IMR-90 (cell line): ENCODE data around the gene IFNA17. TPM values are rescaled to one million over a fixed set of nuclear protein-coding genes. Genes with fewer than 3 reads are reported as not detected.

Experiments used
- ATAC-seq: fragments of 200-7000 bp; cut with Tn5 transposase; 2 replicates; pipeline ENCODE4 v1.9.1; 2020; ENCODE audit warnings: low read depth, mild to moderate bottlenecking, moderate library complexity
- BruUV-seq: library from RNA; stranded (reverse); fragments of 400-500 nt; replicated peaks from 2 replicates; lab custom pipeline; 2021; lab: Mats Ljungman, UMichigan
- CTCF ChIA-PET: fragments of 300-600 bp; formaldehyde crosslinking; extraction: SDS; loops from one replicate; lab custom pipeline; 2021; ENCODE audit warnings: antibody characterized with exemption; lab: Yijun Ruan, JAX
- POLR2A ChIA-PET: fragments of 300-600 bp; sonication (Branson Sonifier 250); formaldehyde crosslinking; loops from one replicate; lab custom pipeline; 2022; ENCODE audit warnings: antibody characterized with exemption; ENCODE audit not compliant: unreplicated experiment; lab: Charles Lee
- DNase-seq: peaks from one replicate; pipeline ENCODE4 v3.0.0; 2013
- H2AFZ ChIP-seq: replicated peaks from 2 replicates; pipeline ENCODE3; 2013; ENCODE audit warnings: low read length, mild to moderate bottlenecking; ENCODE audit not compliant: poor library complexity
- H2AK5ac ChIP-seq: 2 replicates; pipeline ENCODE4 v1.6.1; 2013; ENCODE audit warnings: low read depth, low read length, inconsistent platforms
- H2AK9ac ChIP-seq: replicated peaks from 2 replicates; pipeline ENCODE3; 2013; ENCODE audit warnings: mild to moderate bottlenecking, low read depth, low read length, moderate library complexity; ENCODE audit not compliant: poor library complexity
- H2BK120ac ChIP-seq: 2 replicates; pipeline ENCODE4 v1.6.1; 2013; ENCODE audit warnings: low read depth, low read length, inconsistent platforms
- H2BK15ac ChIP-seq: 3 replicates; pipeline ENCODE4 v1.6.1; 2013; ENCODE audit warnings: low read depth, low read length, inconsistent platforms
- H2BK20ac ChIP-seq: 2 replicates; pipeline ENCODE4 v1.6.1; 2013; ENCODE audit warnings: low read depth, mild to moderate bottlenecking, inconsistent platforms, low read length, moderate library complexity
- H2BK5ac ChIP-seq: 2 replicates; pipeline ENCODE4 v1.6.1; 2013; ENCODE audit warnings: mild to moderate bottlenecking, low read depth, low read length, inconsistent platforms; ENCODE audit not compliant: poor library complexity, severe bottlenecking
- H3K14ac ChIP-seq: replicated peaks from 2 replicates; pipeline ENCODE4 v1.6.1; 2013; ENCODE audit warnings: low read depth, low read length, inconsistent platforms
- H3K18ac ChIP-seq: 2 replicates; pipeline ENCODE4 v1.6.1; 2013; ENCODE audit warnings: low read depth, low read length, control low read depth
- H3K23ac ChIP-seq: 2 replicates; pipeline ENCODE4 v1.6.1; 2013; ENCODE audit warnings: low read depth, low read length, inconsistent platforms
- H3K27ac ChIP-seq: 2 replicates; pipeline ENCODE4 v1.5.1; 2013; ENCODE audit warnings: mild to moderate bottlenecking, control low read depth, low read length; ENCODE audit not compliant: insufficient read depth
- H3K27me3 ChIP-seq: 2 replicates; pipeline ENCODE4 v1.6.1; 2013; ENCODE audit warnings: low read length; ENCODE audit not compliant: control insufficient read depth, insufficient read depth
- H3K36me3 ChIP-seq: 2 replicates; pipeline ENCODE4 v1.6.1; 2013; ENCODE audit warnings: low read length, mixed read lengths; ENCODE audit not compliant: control insufficient read depth, insufficient read depth
- H3K4ac ChIP-seq: 2 replicates; pipeline ENCODE4 v1.6.1; 2013; ENCODE audit warnings: low read depth, low read length, inconsistent platforms
- H3K4me1 ChIP-seq: 2 replicates; pipeline ENCODE4 v1.6.1; 2013; ENCODE audit warnings: low read length, mixed read lengths; ENCODE audit not compliant: control insufficient read depth, insufficient read depth
- H3K4me2 ChIP-seq: 2 replicates; pipeline ENCODE4 v1.6.1; 2013; ENCODE audit warnings: low read depth, mild to moderate bottlenecking, control low read depth, low read length, moderate library complexity
- H3K4me3 ChIP-seq: 2 replicates; pipeline ENCODE4 v1.5.1; 2013; ENCODE audit warnings: low read depth, mild to moderate bottlenecking, control low read depth, low read length, moderate library complexity; ENCODE audit not compliant: insufficient read depth
- H3K56ac ChIP-seq: 2 replicates; pipeline ENCODE4 v1.6.1; 2013; ENCODE audit warnings: low read length, inconsistent platforms; ENCODE audit not compliant: insufficient read depth; ENCODE audit errors: extremely low read depth
- H3K79me1 ChIP-seq, 2 experiments: 2 replicates each; pipeline ENCODE4 v1.6.1; 2013; ENCODE audit warnings: low read length in 2 of 2, inconsistent platforms in 1 of 2, low read depth in 1 of 2
- H3K9ac ChIP-seq: 2 replicates; pipeline ENCODE4 v1.6.1; 2013; ENCODE audit warnings: low read depth, low read length, control low read depth
- H3K9me1 ChIP-seq: 2 replicates; pipeline ENCODE4 v1.6.1; 2013; ENCODE audit warnings: low read length, inconsistent platforms; ENCODE audit not compliant: insufficient read depth
- H3K9me3 ChIP-seq: 2 replicates; pipeline ENCODE4 v1.6.1; 2013; ENCODE audit warnings: low read length; ENCODE audit not compliant: control insufficient read depth, insufficient read depth
- H4K20me1 ChIP-seq: 2 replicates; pipeline ENCODE4 v1.6.1; 2013; ENCODE audit warnings: low read length, inconsistent platforms; ENCODE audit not compliant: insufficient read depth
- H4K5ac ChIP-seq: 2 replicates; pipeline ENCODE4 v1.6.1; 2013; ENCODE audit warnings: mild to moderate bottlenecking, low read depth, low read length, control low read depth
- H4K8ac ChIP-seq, 2 experiments: 2 replicates each; pipeline ENCODE4 v1.6.1; 2013; ENCODE audit warnings: low read depth in 2 of 2, low read length in 2 of 2, control low read depth in 1 of 2, inconsistent platforms in 1 of 2
- H4K91ac ChIP-seq: 2 replicates; pipeline ENCODE4 v1.6.1; 2013; ENCODE audit warnings: low read depth, low read length, inconsistent platforms; ENCODE audit not compliant: insufficient read depth
- BHLHE40 ChIP-seq: fragments of 150-350 bp; IDR thresholded peaks from 2 replicates; pipeline ENCODE4 v1.6.1; 2016; ENCODE audit warnings: mild to moderate bottlenecking, low read depth, low read length
- CEBPB ChIP-seq: IDR thresholded peaks from 2 replicates; pipeline ENCODE4 v1.6.1; 2012; ENCODE audit warnings: low read depth, low read length, improper control_type of control experiment
- CHD1 ChIP-seq: IDR thresholded peaks from 2 replicates; pipeline ENCODE4 v1.6.1; 2012; ENCODE audit warnings: low read depth, low read length, improper control_type of control experiment
- ELK1 ChIP-seq: fragments of 150-350 bp; IDR thresholded peaks from 2 replicates; pipeline ENCODE4 v1.6.1; 2016; ENCODE audit warnings: low read depth, mild to moderate bottlenecking, low read length, moderate library complexity, borderline replicate concordance
- FOS ChIP-seq: fragments of 150-350 bp; IDR thresholded peaks from 2 replicates; pipeline ENCODE4 v1.6.1; 2016; ENCODE audit warnings: low read depth, low read length
- MAFK ChIP-seq: IDR thresholded peaks from 2 replicates; pipeline ENCODE4 v1.6.1; 2012; ENCODE audit warnings: low read depth, low read length, improper control_type of control experiment
- MAZ ChIP-seq: IDR thresholded peaks from 2 replicates; pipeline ENCODE4 v1.6.1; 2012; ENCODE audit warnings: low read depth, mild to moderate bottlenecking, low read length, improper control_type of control experiment, moderate library complexity, borderline replicate concordance
- MXI1 ChIP-seq: IDR thresholded peaks from 2 replicates; pipeline ENCODE4 v1.6.1; 2012; ENCODE audit warnings: low read depth, mild to moderate bottlenecking, low read length, moderate library complexity, borderline replicate concordance
- NFE2L2 ChIP-seq: fragments of 150-350 bp; IDR thresholded peaks from 2 replicates; pipeline ENCODE4 v1.6.1; 2016; ENCODE audit warnings: low read depth, mild to moderate bottlenecking, low read length
- POLR2A ChIP-seq: IDR thresholded peaks from 2 replicates; pipeline ENCODE4 v1.6.1; 2012; ENCODE audit warnings: mild to moderate bottlenecking, low read depth, low read length
- RAD21 ChIP-seq: IDR thresholded peaks from 2 replicates; pipeline ENCODE4 v1.6.1; 2012; ENCODE audit warnings: low read length, improper control_type of control experiment
- RCOR1 ChIP-seq: IDR thresholded peaks from 2 replicates; pipeline ENCODE4 v1.6.1; 2012; ENCODE audit warnings: mild to moderate bottlenecking, low read length, improper control_type of control experiment; ENCODE audit not compliant: insufficient replicate concordance
- RFX5 ChIP-seq: IDR thresholded peaks from 2 replicates; pipeline ENCODE4 v1.8.0; 2012; ENCODE audit warnings: low read depth, mild to moderate bottlenecking, low read length, moderate library complexity
- SMC3 ChIP-seq: fragments of 150-350 bp; IDR thresholded peaks from 2 replicates; pipeline ENCODE4 v1.6.1; 2016; ENCODE audit warnings: low read depth, mild to moderate bottlenecking, antibody characterized with exemption, low read length, moderate library complexity
- USF2 ChIP-seq: fragments of 150-350 bp; IDR thresholded peaks from 2 replicates; pipeline ENCODE4 v1.6.1; 2017; ENCODE audit warnings: mild to moderate bottlenecking, antibody characterized with exemption, low read length, low read depth
- WGBS, 2 experiments: methylation state at CpG; one replicate each; pipeline versions ENCODE4 v1.1.5 to v1.1.7; 2013; ENCODE audit warnings: missing lambda C conversion rate in 2 of 2; ENCODE audit not compliant: insufficient read length in 1 of 2; ENCODE audit errors: extremely low coverage in 2 of 2; 5-methylcytosine and 5-hydroxymethylcytosine counted together
- dilution Hi-C: fragments of 300-500 bp; cut with HindIII; formaldehyde crosslinking; loops from one replicate; pipeline ENCODE4 v1.14.3; 2018; ENCODE audit warnings: low sequenced_read_pairs; ENCODE audit not compliant: unreplicated experiment
- in situ Hi-C: fragments of 300-500 bp; cut with MboI; formaldehyde crosslinking; loops from 3 replicates; pipeline ENCODE4 v1.14.3; 2019; ENCODE audit warnings: low sequenced_read_pairs, inconsistent platforms, mixed read lengths
- intact Hi-C: fragments of 100-400 bp; cut with micrococcal nuclease; formaldehyde crosslinking; loops from 2 replicates; pipeline ENCODE4 v1.10.0; 2022
- polyA plus RNA-seq, 3 experiments: library from polyadenylated mRNA; depleted of rRNA; stranded (reverse); fragments of >200 nt; gene quantifications; 2 replicates each; pipeline ENCODE4 v1.2.3, GENCODE V29; 2012; ENCODE audit warnings: low replicate concordance in 1 of 3
- total RNA-seq: library from RNA; depleted of rRNA; stranded (reverse); fragments of >200 nt; gene quantifications from 2 replicates; pipeline ENCODE4 v1.2.3, GENCODE V29; 2012
- TF ChIP-seq, protein P1 (sequence below): conservative IDR thresholded peaks from 2 replicates; pipeline ENCODE4 v1.5.1; 2012; ENCODE audit warnings: mild to moderate bottlenecking, low read depth, low read length, improper control_type of control experiment

IFNA17 gene
- total and polyA plus RNA-seq, 2 of the 4 experiments (the other 2 are of a cell fraction): not detected

DNA sequence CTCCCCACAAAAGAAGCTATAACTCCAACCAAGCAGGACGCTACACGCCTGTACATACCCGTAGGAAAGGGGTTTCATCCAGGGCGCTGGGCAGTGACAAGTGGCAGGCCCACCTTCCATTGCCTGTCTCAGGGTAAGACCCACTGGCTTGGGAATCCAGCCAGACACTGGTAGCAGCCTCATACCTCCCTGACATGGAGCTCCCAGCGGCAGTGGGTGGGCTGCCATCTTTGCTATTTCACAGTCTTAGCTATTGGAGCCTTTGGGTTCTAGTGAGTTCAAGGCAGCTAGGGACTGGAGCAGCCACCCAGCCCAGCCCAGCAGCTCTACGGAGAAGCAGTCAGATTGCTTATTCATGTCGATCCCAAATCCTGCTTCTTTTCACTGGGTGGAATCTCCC lies 17.7 kb downstream of the IFNA17 start:
- Histone ChIP-seq H3K14ac (no peak overlapping the region), H3K4me3 (no peak overlapping the region), H3K36me3 (no peaks in the 10 kb centered on the region), H2BK120ac (no peak overlapping the region), H4K91ac (no peak overlapping the region), H3K79me1 (no peaks in the 10 kb centered on the region), H3K4me2 (no peak overlapping the region), H4K5ac (no peak overlapping the region), H3K23ac (no peak overlapping the region), H3K9me1 (no peaks in the 10 kb centered on the region), H2AK5ac (no peak overlapping the region), H3K27me3 (no peaks in the 10 kb centered on the region), H2BK15ac (no peak overlapping the region), H3K56ac (no peak overlapping the region), H4K8ac (no peak overlapping the region), H4K20me1 (no peaks in the 10 kb centered on the region), H3K18ac (no peak overlapping the region), H3K9ac (no peak overlapping the region), H2BK5ac (no peak overlapping the region), H3K9me3 (no peaks in the 10 kb centered on the region), H2BK20ac (no peak overlapping the region), H2AK9ac (no peak overlapping the region), H3K4ac (no peak overlapping the region), H2AFZ (no peak overlapping the region), H3K27ac (no peak overlapping the region), H3K4me1 (no peaks in the 10 kb centered on the region)
- TF ChIP-seq RCOR1 (no peak), MXI1 (no peak), RAD21 (no peak), USF2 (no peak), MAZ (no peak), RFX5 (no peak), CHD1 (no peak), NFE2L2 (no peak), CEBPB (no peak), SMC3 (no peak), MAFK (no peak), POLR2A (no peak), ELK1 (no peak), FOS (no peak), BHLHE40 (no peak)
- TF ChIP-seq, protein P1, sequence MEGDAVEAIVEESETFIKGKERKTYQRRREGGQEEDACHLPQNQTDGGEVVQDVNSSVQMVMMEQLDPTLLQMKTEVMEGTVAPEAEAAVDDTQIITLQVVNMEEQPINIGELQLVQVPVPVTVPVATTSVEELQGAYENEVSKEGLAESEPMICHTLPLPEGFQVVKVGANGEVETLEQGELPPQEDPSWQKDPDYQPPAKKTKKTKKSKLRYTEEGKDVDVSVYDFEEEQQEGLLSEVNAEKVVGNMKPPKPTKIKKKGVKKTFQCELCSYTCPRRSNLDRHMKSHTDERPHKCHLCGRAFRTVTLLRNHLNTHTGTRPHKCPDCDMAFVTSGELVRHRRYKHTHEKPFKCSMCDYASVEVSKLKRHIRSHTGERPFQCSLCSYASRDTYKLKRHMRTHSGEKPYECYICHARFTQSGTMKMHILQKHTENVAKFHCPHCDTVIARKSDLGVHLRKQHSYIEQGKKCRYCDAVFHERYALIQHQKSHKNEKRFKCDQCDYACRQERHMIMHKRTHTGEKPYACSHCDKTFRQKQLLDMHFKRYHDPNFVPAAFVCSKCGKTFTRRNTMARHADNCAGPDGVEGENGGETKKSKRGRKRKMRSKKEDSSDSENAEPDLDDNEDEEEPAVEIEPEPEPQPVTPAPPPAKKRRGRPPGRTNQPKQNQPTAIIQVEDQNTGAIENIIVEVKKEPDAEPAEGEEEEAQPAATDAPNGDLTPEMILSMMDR: no peak
- dilution Hi-C loops: no loop called here
- no TSS peak for BruUV-seq
- WGBS, 2 experiments: 55% methylated on average over 5 of the region's 7 CpGs; no CpG with 5 or more reads in 1 of the 2 experiments
- ATAC-seq (no peak), DNase-seq (no peak)
- POLR2A ChIA-PET: no interaction called here
- intact Hi-C loops: no loop called here
- CTCF ChIA-PET: no interaction called here
- in situ Hi-C loops: loop anchor here (25.0 kb wide), 1 partner anchor 577 kb away; no protein-coding TSS in a partner anchor
